GM21526 (cell line): Measurements from ENCODE around the gene PRRT1B.

ENCODE experiments used
- ATAC-seq: cut with Tn5 transposase; IDR thresholded peaks from one replicate; pipeline ENCODE4 v1.9.1; 2021; ENCODE audit warnings: moderate library complexity; ENCODE audit not compliant: unreplicated experiment, low FRiP score

PRRT1B gene

GRCh38 chr9:131594906-131595665 is 49.8 kb downstream of the PRRT1B start:
- ATAC-seq, result no peak

GRCh38 chr9:131595696-131596429 is 50.5 kb downstream of the PRRT1B start:
- ATAC-seq, result no peak

- ATAC-seq, result no peak
Measured at GRCh38 chr9:131596430-131596743, 51.1 kb downstream of the PRRT1B start.

GRCh38 chr9:131597246-131597645 is 51.9 kb downstream of the PRRT1B start:
- no peak for ATAC-seq

GRCh38 chr9:131598121-131598520 is 52.8 kb downstream of the PRRT1B start:
- no peak for ATAC-seq

GRCh38 chr9:131601683-131602181 is 56.4 kb downstream of the PRRT1B start:
- no peak for ATAC-seq

GRCh38 chr9:131603199-131603598 is 57.9 kb downstream of the PRRT1B start:
- no peak for ATAC-seq

GRCh38 chr9:131603711-131604439 is 58.6 kb downstream of the PRRT1B start:
- ATAC-seq, result no peak

GRCh38 chr9:131605770-131606590 is 60.7 kb downstream of the PRRT1B start:
- ATAC-seq, result no peak

GRCh38 chr9:131606896-131607567 is 61.7 kb downstream of the PRRT1B start:
- ATAC-seq, result no peak

- ATAC-seq, result no peak
Measured at GRCh38 chr9:131607591-131607990, 62.3 kb downstream of the PRRT1B start.

GRCh38 chr9:131608493-131609037 is 63.2 kb downstream of the PRRT1B start:
- ATAC-seq, result no peak
